ENCODE measurements around the gene VSIR. TPM values are rescaled to one million over a fixed set of nuclear protein-coding genes. Genes with fewer than 3 reads are reported as not detected.

The VSIR gene
- total and polyA plus RNA-seq, 9 of the 15 experiments (the other 6 are each of a cell fraction or from before 2014, with no cell fraction given) = 0.14 to 20.5 (median 9.3) TPM

- no peak for TF ChIP-seq TGIF2 (CRISPR knock-in tag; IDR thresholded peaks at IDR 0.05)
- TF ChIP-seq SRF (CRISPR knock-in tag; IDR thresholded peaks at IDR 0.05) = peak in 1 of 2 experiments; percentile 93; a peak in 1 of 4 replicates
- TF ChIP-seq ZKSCAN1 (IDR thresholded peaks at IDR 0.05; ENCODE audit: low read depth, low read length) = peak; percentile 66; the same call in 1 of the 2 replicates
- TF ChIP-seq ZNF398 (CRISPR knock-in tag; IDR thresholded peaks at IDR 0.05) = no peak
- peak; percentile 42; the same call in 1 of the 2 replicates for TF ChIP-seq ATF4 (CRISPR knock-in tag; IDR thresholded peaks at IDR 0.05)
- TF ChIP-seq HNRNPUL1 (IDR thresholded peaks at IDR 0.05; ENCODE audit: low read length) = no peak
- TF ChIP-seq EGR1 (conservative IDR thresholded peaks at IDR 0.05) = no peak
- no peak for TF ChIP-seq ELK1 (CRISPR knock-in tag; IDR thresholded peaks at IDR 0.05)
- TF ChIP-seq HMG20A (CRISPR knock-in tag; conservative IDR thresholded peaks at IDR 0.05) = no peak
- TF ChIP-seq MYC (IDR thresholded peaks at IDR 0.05; ENCODE audit: low read depth, low read length) = peak; percentile 94
- no peak for TF ChIP-seq MYC (CRISPR knock-in tag; IDR thresholded peaks at IDR 0.05; ENCODE audit: borderline replicate concordance, low read depth)
- TF ChIP-seq CBX8 (IDR thresholded peaks at IDR 0.05; ENCODE audit: borderline replicate concordance, extremely low read depth, low read depth, low read length, poor library complexity, severe bottlenecking) = no peak
- peak; percentile 86 for TF ChIP-seq SMAD4 (CRISPR knock-in tag; conservative IDR thresholded peaks at IDR 0.05)
- TF ChIP-seq KLF13 (tag; IDR thresholded peaks at IDR 0.05; ENCODE audit: borderline replicate concordance, low read depth) = no peak
- TF ChIP-seq CUX1 (CRISPR knock-in tag; IDR thresholded peaks at IDR 0.05) = peak; percentile 64; the same call in 1 of the 2 replicates
- TF ChIP-seq SP1 (CRISPR knock-in tag; IDR thresholded peaks at IDR 0.05) = peak; percentile 68
- no peak for TF ChIP-seq DDX20 (tag; IDR thresholded peaks at IDR 0.05; ENCODE audit: low read depth)
- peak; percentile 99 for TF ChIP-seq RNF2 (IDR thresholded peaks at IDR 0.05)
- TF ChIP-seq NFRKB (IDR thresholded peaks at IDR 0.05; ENCODE audit: low read depth) = peak; percentile 49; the same call in 1 of the 2 replicates
Measured at GRCh38 chr10:71746344-71747037, 26.8 kb downstream of the VSIR start (continued).
